Bone marrow (tissue), 2 donors: ENCODE results near the gene ACD.
A peak's percentile ranks its signal among the peaks of the same experiment; 100 is the strongest.

Experiments
- DNase-seq, 2 donors: peaks; one replicate each; lab custom pipeline; 2025; lab: John Stamatoyannopoulos, UW

Gene ACD

GRCh38 chr16:67675999-67676398 is 15.9 kb upstream of the ACD start:
- DNase-seq = no peak

- DNase-seq = no peak
Measured at GRCh38 chr16:67675579-67675935, 15.5 kb upstream of the ACD start.

GRCh38 chr16:67674851-67675578 is 15.0 kb upstream of the ACD start:
- DNase-seq = no peak

GRCh38 chr16:67673712-67674580 is 13.9 kb upstream of the ACD start:
- DNase-seq = peak; percentile 34 to 47

- peak in 1 of 2 donors; percentile 16 for DNase-seq
Measured at GRCh38 chr16:67672739-67673662, 12.9 kb upstream of the ACD start.

GRCh38 chr16:67672306-67672705 is 12.2 kb upstream of the ACD start:
- DNase-seq = no peak

- no peak for DNase-seq
Measured at GRCh38 chr16:67669499-67670101, 9.5 kb upstream of the ACD start.

- DNase-seq = no peak
Measured at GRCh38 chr16:67668495-67669157, 8.6 kb upstream of the ACD start.

- DNase-seq = peak; percentile 46 to 94
Measured at GRCh38 chr16:67667817-67668494, 7.9 kb upstream of the ACD start.

- DNase-seq = no peak
Measured at GRCh38 chr16:67667453-67667816, 7.4 kb upstream of the ACD start.

- peak; percentile 17 to 61 for DNase-seq
Measured at GRCh38 chr16:67666559-67667452, 6.7 kb upstream of the ACD start, which contains the start of the genes C16orf86 and ENKD1. Gene C16orf86, plus strand, starts transcription at chr16:67666814. Its CDS starts 157 bp downstream, at chr16:67666971. Gene ENKD1, minus strand, starts transcription at chr16:67666750. Its CDS starts 308 bp downstream, at chr16:67666442.

GRCh38 chr16:67666032-67666551 is 6.0 kb upstream of the ACD start:
- no peak for DNase-seq

- no peak for DNase-seq
Measured at GRCh38 chr16:67665598-67665997, 5.5 kb upstream of the ACD start.

GRCh38 chr16:67664871-67665270 is 4.8 kb upstream of the ACD start:
- DNase-seq = no peak

GRCh38 chr16:67664258-67664657 is 4.2 kb upstream of the ACD start:
- no peak for DNase-seq

- DNase-seq = no peak
Measured at GRCh38 chr16:67663877-67664222, 3.8 kb upstream of the ACD start.

GRCh38 chr16:67663151-67663876 is 3.3 kb upstream of the ACD start:
- no peak for DNase-seq

- DNase-seq = no peak
Measured at GRCh38 chr16:67662653-67663010, 2.6 kb upstream of the ACD start.
